Fibroblast of skin of left biceps (primary cell): ENCODE results near the gene COPS7A.

Source experiments
- DNase-seq, 2 experiments: peaks; one replicate each; pipeline ENCODE4 v3.0.0-alpha.2; 2013; ENCODE audit warnings: low read depth in 2 of 2

COPS7A gene

GRCh38 chr12:6723607-6724408 lies at the start of gene COPS7A:
Gene COPS7A (plus strand): TSS chr12:6724046. CDS start chr12:6724657, 611 bp downstream.
- peak; percentile 95 to 96 for DNase-seq

- no peak for DNase-seq
These were observed 46.9 kb upstream of the COPS7A start for GRCh38 chr12:6676962-6677361.

GRCh38 chr12:6684609-6685008 lies 39.2 kb upstream of the COPS7A start:
- DNase-seq = no peak

GRCh38 chr12:6685814-6686213 lies 38.0 kb upstream of the COPS7A start:
- no peak for DNase-seq

- no peak for DNase-seq
These were observed 35.3 kb upstream of the COPS7A start for GRCh38 chr12:6688543-6688998.

- DNase-seq = peak; percentile 99
These were observed 34.6 kb upstream of the COPS7A start, which contains the start of gene ZNF384 for GRCh38 chr12:6688999-6689882. Gene ZNF384 (minus strand): TSS chr12:6689375. CDS start chr12:6679520, 9,855 bp downstream.

GRCh38 chr12:6691473-6691872 lies 32.4 kb upstream of the COPS7A start:
- DNase-seq = peak in 1 of 2 experiments; percentile 17

DNA sequence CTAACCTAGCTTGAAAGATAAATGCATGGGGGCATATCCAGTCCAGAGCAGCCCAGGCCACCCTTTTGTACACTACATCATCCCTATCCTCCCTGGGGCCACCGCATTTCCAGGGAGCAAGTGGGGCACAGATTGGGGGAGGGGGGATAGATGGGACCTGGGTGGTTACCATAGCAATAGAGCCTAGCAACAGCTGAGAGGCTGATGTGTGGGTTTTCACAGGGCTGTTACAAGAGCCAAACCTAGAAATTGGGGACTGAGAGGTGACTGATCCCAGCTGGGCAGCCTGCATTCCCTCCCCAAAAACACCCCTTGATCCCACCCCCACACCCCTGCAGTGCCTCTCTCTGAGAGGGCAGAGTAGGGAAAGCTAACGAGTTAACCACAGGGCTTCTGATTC lies 31.0 kb upstream of the COPS7A start:
- DNase-seq = no peak

DNA sequence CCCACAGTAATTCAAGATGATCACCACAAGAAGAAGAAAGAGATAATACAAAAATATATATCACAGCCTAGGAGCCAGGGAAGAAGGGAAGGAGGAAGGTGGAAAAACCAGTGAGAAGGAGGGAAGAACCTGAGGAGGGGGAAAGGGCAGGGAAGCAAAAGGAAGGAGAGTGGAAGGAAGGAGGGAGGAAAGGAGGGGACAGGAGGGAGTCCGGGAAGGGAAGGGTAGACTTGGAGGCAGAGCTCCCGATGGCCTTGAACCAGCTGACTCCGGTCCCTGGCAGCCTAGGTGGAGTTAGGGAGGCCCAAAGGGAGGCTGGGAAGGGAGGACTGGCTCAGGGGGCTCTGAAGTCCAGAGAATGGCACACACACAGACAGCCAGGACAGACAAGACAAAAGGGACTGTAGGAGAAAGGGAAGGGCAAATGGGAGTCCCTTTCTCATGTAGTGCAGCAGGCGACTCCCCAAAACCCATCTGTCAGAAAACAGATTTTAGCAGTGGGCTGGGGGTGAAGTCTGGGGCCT lies 30.0 kb upstream of the COPS7A start:
- no peak for DNase-seq

DNA sequence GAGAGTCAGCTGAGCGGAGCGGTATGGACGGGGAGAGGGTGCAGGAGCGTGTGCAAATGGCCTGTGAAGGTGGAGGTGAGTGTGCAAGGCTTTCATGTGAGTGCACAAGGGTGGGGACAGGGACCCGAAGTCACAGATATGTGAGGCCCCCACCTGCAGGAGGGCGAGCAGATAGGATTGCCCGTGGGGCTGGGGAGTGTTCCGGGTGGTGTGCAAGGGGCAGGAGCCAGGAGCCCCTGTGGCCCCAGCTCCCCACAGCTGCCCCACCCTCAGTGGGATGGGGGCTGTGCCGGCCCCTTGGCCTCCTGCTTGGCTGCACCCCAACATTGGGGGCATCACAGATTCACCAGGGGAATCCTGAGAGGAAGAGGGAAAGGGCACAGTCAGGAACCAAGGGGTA lies 29.1 kb upstream of the COPS7A start:
- DNase-seq = no peak

DNA sequence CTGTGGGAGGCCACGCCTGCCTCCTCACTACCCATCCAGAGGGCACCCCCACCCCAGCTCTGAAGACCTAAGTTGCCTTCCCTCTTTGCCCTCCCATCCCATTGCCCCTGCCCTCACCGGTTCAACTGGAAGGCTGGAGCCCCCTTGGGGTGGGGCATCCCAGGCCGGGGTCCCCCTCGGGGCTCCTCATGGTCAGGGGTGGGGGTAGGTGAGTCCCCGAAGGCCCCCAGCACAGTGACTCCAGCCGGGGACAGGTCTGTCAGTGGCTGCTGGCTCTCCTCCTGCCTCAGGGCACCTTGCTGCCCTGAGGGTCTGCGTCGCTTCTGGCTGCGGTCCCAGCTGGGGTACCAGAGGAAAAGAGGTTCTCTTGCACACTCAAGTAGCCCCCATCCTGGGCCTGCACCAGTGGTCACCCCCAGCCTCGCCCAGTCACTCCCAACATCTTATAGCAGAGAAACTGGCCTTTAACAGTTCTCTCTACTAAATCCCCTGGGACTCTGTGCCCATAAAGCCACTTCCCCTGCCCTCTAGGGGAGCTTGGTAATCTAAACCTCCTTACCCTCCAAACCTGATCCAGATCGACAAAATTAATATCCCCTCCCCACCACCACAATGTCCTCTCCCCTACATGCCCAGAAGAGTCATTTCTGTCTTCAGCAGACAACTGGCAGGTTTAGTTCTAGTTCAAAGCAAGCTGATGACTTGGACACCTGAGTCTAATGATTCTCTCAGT lies 28.4 kb upstream of the COPS7A start:
- no peak for DNase-seq

DNA sequence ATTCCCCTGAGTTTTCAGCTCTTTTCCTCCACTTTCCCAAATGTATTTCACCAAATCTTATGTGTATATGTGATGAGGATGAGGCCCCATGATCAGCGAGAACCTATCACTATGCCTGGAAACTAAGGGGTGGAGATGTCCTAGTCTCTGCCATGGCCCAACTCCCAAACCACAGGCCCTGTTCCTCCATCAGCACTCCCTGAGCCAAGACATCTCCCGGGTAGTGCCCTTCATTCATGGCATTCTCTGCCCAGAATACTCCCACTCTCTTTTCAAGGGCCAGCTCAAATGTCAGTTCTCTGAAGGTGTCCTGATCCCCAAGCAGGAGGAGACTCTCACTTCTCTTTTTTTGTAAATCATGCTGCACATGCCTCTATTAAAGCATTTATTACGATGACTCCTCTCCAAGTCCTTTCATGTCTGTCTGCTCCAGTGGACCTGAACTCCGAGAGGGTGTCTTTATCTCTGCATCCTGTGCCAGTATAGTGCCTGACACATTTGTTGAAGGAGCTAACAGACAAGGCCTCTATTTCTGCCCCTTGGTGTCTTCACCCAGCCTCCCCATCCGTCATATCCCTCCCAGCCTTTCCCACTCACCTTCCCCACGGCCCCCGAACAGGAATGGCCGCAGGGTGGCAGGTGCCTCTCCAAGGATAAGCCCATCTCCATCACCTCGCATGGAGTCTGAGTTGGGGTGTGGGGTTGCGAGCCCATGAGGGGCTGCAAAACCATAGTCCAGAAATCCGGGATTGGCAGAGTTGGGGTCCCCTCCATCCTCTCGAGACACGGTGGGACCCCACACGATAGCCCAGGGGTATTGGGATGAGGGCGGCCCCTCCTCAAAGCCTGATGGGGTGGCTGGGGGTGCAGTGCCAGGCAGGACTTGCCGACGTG lies 26.9 kb upstream of the COPS7A start:
- no peak for DNase-seq

- DNase-seq = no peak
These were observed 26.1 kb upstream of the COPS7A start for GRCh38 chr12:6697584-6698351.

DNA sequence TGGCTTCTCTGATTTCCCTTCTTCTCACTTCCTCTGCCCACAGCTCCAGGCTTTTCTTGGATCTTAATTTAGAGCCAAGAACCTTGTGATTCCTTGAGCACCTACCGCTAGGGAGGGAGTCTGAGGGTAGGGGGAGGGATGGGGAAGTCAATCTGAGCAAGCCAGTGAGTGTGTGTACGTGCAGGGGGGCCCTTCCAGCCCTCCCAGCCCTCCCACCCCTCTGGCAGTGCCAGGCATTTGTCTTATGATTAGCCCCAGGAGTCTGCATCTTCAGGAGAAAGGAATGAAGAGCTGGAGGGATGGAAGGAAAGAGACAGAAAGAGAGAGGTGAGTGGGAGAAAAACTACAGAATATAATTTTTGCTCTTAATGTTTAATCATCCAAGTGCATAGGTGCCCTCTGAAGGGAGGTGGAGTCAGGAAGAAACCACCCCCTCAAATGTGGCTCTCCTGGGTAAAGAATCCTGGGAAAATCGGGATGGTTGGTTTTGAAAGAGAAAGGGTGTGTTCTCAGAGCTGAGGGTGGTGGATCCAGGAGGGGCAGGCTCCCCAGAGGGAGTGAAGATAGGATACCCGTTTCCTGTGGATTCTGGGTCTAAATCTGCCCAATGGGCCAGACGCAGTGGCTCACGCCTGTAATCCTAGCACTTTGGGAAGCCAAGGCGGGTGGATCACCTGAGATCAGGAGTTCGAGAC lies 25.3 kb upstream of the COPS7A start:
- DNase-seq = no peak

DNA sequence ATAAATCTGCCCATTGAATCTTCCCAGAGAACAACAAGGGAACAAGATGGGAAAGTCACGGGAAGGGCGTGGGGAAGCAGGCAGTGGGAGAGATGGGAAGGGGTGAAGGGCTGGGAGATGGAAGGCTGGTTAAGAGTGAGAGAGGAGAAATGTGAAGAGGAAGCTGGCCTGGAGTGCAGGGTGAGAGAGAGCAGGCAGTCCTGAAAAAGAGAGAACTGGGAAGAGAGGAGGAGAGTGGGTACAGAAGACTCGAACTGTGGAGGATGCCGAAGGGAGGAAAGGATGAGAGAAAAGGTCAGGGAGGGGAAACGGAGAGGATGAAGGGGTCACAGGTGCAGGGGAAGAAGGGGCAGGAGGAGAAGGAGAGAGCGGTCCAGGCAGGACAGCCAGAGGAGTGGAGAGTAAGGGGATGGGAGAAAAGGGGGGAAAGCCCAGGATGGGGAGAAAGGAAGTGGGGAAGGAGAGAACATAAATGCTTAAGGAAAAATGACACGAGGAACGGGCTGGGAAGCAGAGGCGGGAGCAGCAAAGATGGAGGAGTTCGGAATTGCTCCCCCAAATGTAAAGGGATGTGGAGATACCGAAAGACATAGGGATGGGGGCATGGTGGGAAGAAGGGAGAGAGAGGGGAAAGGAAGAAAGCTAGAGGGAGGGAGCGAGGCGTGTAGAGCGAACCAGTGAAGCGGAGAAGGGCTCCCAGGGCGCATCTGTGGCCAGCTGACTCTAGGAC lies 24.4 kb upstream of the COPS7A start:
- no peak for DNase-seq

GRCh38 chr12:6699989-6700645 lies 23.7 kb upstream of the COPS7A start:
- no peak for DNase-seq

- DNase-seq = no peak
These were observed 23.2 kb upstream of the COPS7A start, which contains the start of gene PIANP for GRCh38 chr12:6700646-6701051. Gene PIANP (minus strand): TSS chr12:6700815. CDS start chr12:6698061, 2,754 bp downstream.
